Heart right ventricle (tissue), 16 donors: ENCODE results near the gene CLDN24. TPM values are rescaled to one million over a fixed set of nuclear protein-coding genes. Genes with fewer than 3 reads are reported as not detected.

ENCODE experiments used
- ATAC-seq, 8 donors: fragments of 200-7000 bp; cut with Tn5 transposase; one replicate each; pipeline ENCODE4 v1.9.1; 2020; ENCODE audit warnings: mild to moderate bottlenecking in 8 of 8, moderate library complexity in 8 of 8, moderate number of reproducible peaks in 1 of 8
- DNase-seq, 2 donors: peaks; one replicate each; pipeline ENCODE4 v3.0.0-alpha.2; 2020
- H3K27ac ChIP-seq, 10 donors: fragments of 200-600 bp; sonication (generic) in 2 of 10; one replicate each; pipeline versions ENCODE4 v1.5.0 to v1.8.0; 2020 to 2022; ENCODE audit warnings: mild to moderate bottlenecking in 3 of 10
- H3K27me3 ChIP-seq, 7 donors: fragments of 200-600 bp; one replicate each; pipeline ENCODE4 v1.8.0; 2021 to 2022; ENCODE audit warnings: mild to moderate bottlenecking in 2 of 7
- H3K36me3 ChIP-seq, 9 donors: fragments of 200-600 bp; sonication (generic) in 1 of 9; one replicate each; pipeline versions ENCODE4 v1.5.0 to v1.8.0; 2020 to 2022; ENCODE audit warnings: mild to moderate bottlenecking in 2 of 9
- H3K4me1 ChIP-seq, 9 donors: fragments of 200-600 bp; sonication (generic) in 1 of 9; one replicate each; pipeline versions ENCODE4 v1.5.0 to v1.8.0; 2020 to 2022; ENCODE audit warnings: mild to moderate bottlenecking in 4 of 9
- H3K4me3 ChIP-seq, 10 donors: fragments of 200-600 bp; sonication (generic) in 2 of 10; one replicate each; pipeline versions ENCODE4 v1.5.0 to v1.8.0; 2020 to 2022; ENCODE audit warnings: mild to moderate bottlenecking in 7 of 10, moderate library complexity in 2 of 10
- H3K9me3 ChIP-seq, 11 donors: fragments of 200-600 bp in 10 of 11; sonication (generic) in 2 of 11; one replicate each; pipeline versions ENCODE4 v1.5.0 to v1.8.0; 2013 to 2022; ENCODE audit warnings: mild to moderate bottlenecking in 2 of 11, control low read depth in 1 of 11, moderate library complexity in 1 of 11
- CTCF ChIP-seq, 9 donors: fragments of 200-600 bp; sonication (generic) in 2 of 9; IDR thresholded peaks; one replicate each; pipeline versions ENCODE4 v1.5.0 to v1.8.0; 2021 to 2022; ENCODE audit warnings: antibody characterized with exemption in 9 of 9, mild to moderate bottlenecking in 5 of 9, moderate library complexity in 1 of 9
- WGBS, 2 donors: extraction: QIAGEN DNeasy Blood & Tissue Kit; methylation state at CpG; one replicate each; pipeline ENCODE4 v1.1.7; 2013; ENCODE audit warnings: inconsistent platforms in 1 of 2; 5-methylcytosine and 5-hydroxymethylcytosine counted together
- intact Hi-C, 10 donors: fragments of 100-400 bp; cut with DNase I; formaldehyde crosslinking; loops; one replicate each; pipeline versions ENCODE4 v1.11.1 to v1.14.2; 2022
- polyA plus RNA-seq, 2 donors: library from polyadenylated mRNA; stranded (reverse); fragments of 200-250 nt; gene quantifications; one replicate each; pipeline ENCODE4 v1.2.3, GENCODE V29; 2013
- total RNA-seq, 10 donors: library from RNA; stranded (reverse); fragmentation: NEBNext Ultra II Directional in 3 of 10; extraction: Animal tissue kit (Norgen Biotek cat#: 25700) in 3 of 10; gene quantifications; one replicate each; pipeline versions ENCODE4 v1.2.1 to v1.2.4, GENCODE V29; 2021 to 2023
- donor health status: Arrhythmogenic right ventricular cardiomyopathy.
- donor health status: ischemic (EF 13 %, LVEDD 7.1; RV severe dilation, severe dysfunction).
- donor health status: healthy with polysubstance abuse.
- donor health status: DM: no; HTN: yes; CAD: no.
- donor health status: DM: no; HTN: no; CAD: no.
- donor health status: ischemic (EF 25% LVEDD 6.9; RV normal size, moderate dysfunction).
- donor health status: ischemic (EF 25% LVEDD 5.7; RV mildly dilated, moderate dysfunction).
- donor health status: healthy.
- donor health status: DM: yes; HTN: yes; CAD: no.
- donor health status: Ischemic cardiomyopathy.
- donor health status: ischemic (EF 35%, LVEDD 5.7; RV mildly dilated, moderate dysfunction).
- donor health status: nonischemic (EF 11% LVEDD 7.7; RV severe dilation, severe dysfunction).
- donor health status: DM: yes; HTN: yes; CAD: no.
- donor health status: PGD.
- donor health status: ischemic (EF 29% LVEDD 5.4; RV normal size, mild dysfunction).
- donor health status: nonischemic (EF 23%, LVEDD 6.1; RV moderate dilation, normal function).

CLDN24 gene
- total and polyA plus RNA-seq, 12 donors, result not detected

GRCh38 chr4:183321516-183321915 lies 710 bp downstream of the CLDN24 start:
- H3K4me3 ChIP-seq, result no peak overlapping the region
- H3K4me1 ChIP-seq, result no peaks in the 10 kb centered on the region
- WGBS, 2 donors, result 95 to 97% methylated on average over 5 of the region's 5 CpGs
- no peaks in the 10 kb centered on the region for H3K27me3 ChIP-seq
- no peak for ATAC-seq
- H3K9me3 ChIP-seq, result no peaks in the 10 kb centered on the region
- intact Hi-C loops, result no loop called here
- H3K27ac ChIP-seq, result no peak overlapping the region
- no peak for TF ChIP-seq CTCF (IDR thresholded peaks at IDR 0.05)
- peaks cover 0 to 33% (median 3%) of the 10 kb centered on the region in 9 donors for H3K36me3 ChIP-seq
- no peak for DNase-seq

- intact Hi-C loops, result no loop called here
- 90 to 95% methylated on average over 2 of the region's 2 CpGs for WGBS, 2 donors
- Histone ChIP-seq H3K4me3 (no peak overlapping the region), H3K4me1 (no peaks in the 10 kb centered on the region), H3K36me3 (peaks cover 0 to 37% (median 4%) of the 10 kb centered on the region in 9 donors), H3K27ac (no peak overlapping the region), H3K27me3 (no peaks in the 10 kb centered on the region), H3K9me3 (no peaks in the 10 kb centered on the region)
- no peak for DNase-seq
- no peak for TF ChIP-seq CTCF (IDR thresholded peaks at IDR 0.05)
- no peak for ATAC-seq
Measured at GRCh38 chr4:183321079-183321478, 1.1 kb downstream of the CLDN24 start.

- H3K4me1 ChIP-seq, result no peaks in the 10 kb centered on the region
- H3K4me3 ChIP-seq, result no peak within 1 kb of the TSS
- H3K36me3 ChIP-seq, result peaks cover 0 to 44% (median 4%) of the 10 kb centered on the region in 9 donors
- DNase-seq (no peak), ATAC-seq (no peak)
- TF ChIP-seq CTCF (IDR thresholded peaks at IDR 0.05), result no peak
- WGBS, 2 donors, result 87 to 93% methylated on average over 6 of the region's 6 CpGs
- intact Hi-C loops, result no loop called here
- no peak within 1 kb of the TSS for H3K27ac ChIP-seq
- H3K9me3 ChIP-seq, result no peaks in the 10 kb centered on the region
- H3K27me3 ChIP-seq, result no peaks in the 10 kb centered on the region
Measured at GRCh38 chr4:183320211-183321059, 1.8 kb downstream of the CLDN24 start, which contains the start of gene CLDN22. Gene CLDN22 (minus strand): TSS chr4:183320276. CDS start chr4:183320218, 58 bp downstream.

- DNase-seq, result no peak
- no peak for ATAC-seq
Measured at GRCh38 chr4:183318656-183319055, 3.6 kb downstream of the CLDN24 start.

More at GRCh38 chr4:183318656-183319055, 3.6 kb downstream of the CLDN24 start:
- TF ChIP-seq CTCF (IDR thresholded peaks at IDR 0.05), result no peak
- WGBS, 2 donors, result 81 to 86% methylated on average over 10 of the region's 10 CpGs
- Histone ChIP-seq H3K27ac (no peak overlapping the region), H3K27me3 (no peaks in the 10 kb centered on the region), H3K9me3 (no peaks in the 10 kb centered on the region), H3K4me1 (no peaks in the 10 kb centered on the region), H3K36me3 (peaks cover 0 to 62% (median 8%) of the 10 kb centered on the region in 9 donors), H3K4me3 (no peak overlapping the region)
- intact Hi-C loops, result loop anchor here in 1 of 10 donors (10.0 kb wide), 1 partner anchor 76 kb away; no protein-coding TSS in a partner anchor
